ENCODE data around the gene CALU. TPM values are rescaled to one million over a fixed set of nuclear protein-coding genes. Genes with fewer than 3 reads are reported as not detected.

CALU gene
- polyA plus RNA-seq, 3 donors: 207 to 221 (median 221) TPM

GRCh38 chr7:128781126-128781525 is 42.0 kb downstream of the CALU start:
- DNase-seq (ENCODE audit: low read depth in 3 of 3, low spot score in 2 of 3): no peak

- DNase-seq (ENCODE audit: low read depth in 3 of 3, low spot score in 2 of 3): no peak
Observed at GRCh38 chr7:128781851-128782250, 42.7 kb downstream of the CALU start.

- peak in 1 of 3 donors; percentile 26 for DNase-seq (ENCODE audit: low read depth in 3 of 3, low spot score in 2 of 3)
Observed at GRCh38 chr7:128783143-128783861, 44.1 kb downstream of the CALU start.

- no peak for DNase-seq (ENCODE audit: low read depth in 3 of 3, low spot score in 2 of 3)
Observed at GRCh38 chr7:128785738-128786137, 46.6 kb downstream of the CALU start.

- DNase-seq (ENCODE audit: low read depth in 3 of 3, low spot score in 2 of 3): no peak
Observed at GRCh38 chr7:128788446-128789412, 49.6 kb downstream of the CALU start.

- no peak for DNase-seq (ENCODE audit: low read depth in 3 of 3, low spot score in 2 of 3)
Observed at GRCh38 chr7:128790315-128791041, 51.3 kb downstream of the CALU start.

GRCh38 chr7:128791121-128791971 is 52.2 kb downstream of the CALU start, which contains the start of gene CCDC136:
TSS of gene CCDC136 (plus strand) at chr7:128791968. CDS start at chr7:128792412, 444 bp downstream.
- DNase-seq (ENCODE audit: low read depth in 3 of 3, low spot score in 2 of 3): peak in 1 of 3 donors; percentile 19

GRCh38 chr7:128791972-128792327 is 52.8 kb downstream of the CALU start:
- DNase-seq (ENCODE audit: low read depth in 3 of 3, low spot score in 2 of 3): no peak

GRCh38 chr7:128792471-128793180 is 53.5 kb downstream of the CALU start:
- DNase-seq (ENCODE audit: low read depth in 3 of 3, low spot score in 2 of 3): no peak

GRCh38 chr7:128793181-128793547 is 54.0 kb downstream of the CALU start:
- DNase-seq (ENCODE audit: low read depth in 3 of 3, low spot score in 2 of 3): no peak

- no peak for DNase-seq (ENCODE audit: low read depth in 3 of 3, low spot score in 2 of 3)
Observed at GRCh38 chr7:128794020-128794419, 54.9 kb downstream of the CALU start.

- no peak for DNase-seq (ENCODE audit: low read depth in 3 of 3, low spot score in 2 of 3)
Observed at GRCh38 chr7:128794436-128794835, 55.3 kb downstream of the CALU start.

- no peak for DNase-seq (ENCODE audit: low read depth in 3 of 3, low spot score in 2 of 3)
Observed at GRCh38 chr7:128795129-128795528, 56.0 kb downstream of the CALU start.

- no peak for DNase-seq (ENCODE audit: low read depth in 3 of 3, low spot score in 2 of 3)
Observed at GRCh38 chr7:128796327-128796726, 57.2 kb downstream of the CALU start.

GRCh38 chr7:128799451-128799850 is 60.3 kb downstream of the CALU start:
- DNase-seq (ENCODE audit: low read depth in 3 of 3, low spot score in 2 of 3): no peak

- no peak for DNase-seq (ENCODE audit: low read depth in 3 of 3, low spot score in 2 of 3)
Observed at GRCh38 chr7:128800567-128800966, 61.4 kb downstream of the CALU start.

- no peak for DNase-seq (ENCODE audit: low read depth in 3 of 3, low spot score in 2 of 3)
Observed at GRCh38 chr7:128801003-128801402, 61.8 kb downstream of the CALU start.

- no peak for DNase-seq (ENCODE audit: low read depth in 3 of 3, low spot score in 2 of 3)
Observed at GRCh38 chr7:128801667-128802418, 62.7 kb downstream of the CALU start.

- DNase-seq (ENCODE audit: low read depth in 3 of 3, low spot score in 2 of 3): no peak
Observed at GRCh38 chr7:128804484-128804883, 65.3 kb downstream of the CALU start.
